ENCODE results near the gene TMEM245.
"Not testable (repeated sequence)": the region's sequence is repeated elsewhere in the genome, so short reads cannot be mapped to it uniquely, and the experiment has no call there.

Gene TMEM245

GRCh38 chr9:109132567-109133021, 12.8 kb upstream of the TMEM245 start:
- DNase-seq (ENCODE audit: low read depth): no peak

- no peak for DNase-seq (ENCODE audit: low read depth)
Observed at GRCh38 chr9:109129470-109130197, 9.9 kb upstream of the TMEM245 start.

GRCh38 chr9:109126671-109127070, 6.9 kb upstream of the TMEM245 start:
- DNase-seq (ENCODE audit: low read depth): not testable (repeated sequence)

GRCh38 chr9:109124121-109124520, 4.4 kb upstream of the TMEM245 start:
- no peak for DNase-seq (ENCODE audit: low read depth)

GRCh38 chr9:109122726-109123621, 3.2 kb upstream of the TMEM245 start:
- DNase-seq (ENCODE audit: low read depth): no peak

- no peak for DNase-seq (ENCODE audit: low read depth)
Observed at GRCh38 chr9:109121232-109121796, 1.6 kb upstream of the TMEM245 start.

GRCh38 chr9:109120204-109120789, 550 bp upstream of the TMEM245 start:
- no peak for DNase-seq (ENCODE audit: low read depth)

- no peak for DNase-seq (ENCODE audit: low read depth)
Observed at GRCh38 chr9:109118808-109119438, 824 bp downstream of the TMEM245 start.

GRCh38 chr9:109117856-109118807, 1.6 kb downstream of the TMEM245 start:
- DNase-seq (ENCODE audit: low read depth): no peak

GRCh38 chr9:109115931-109116526, 3.7 kb downstream of the TMEM245 start:
- no peak for DNase-seq (ENCODE audit: low read depth)

GRCh38 chr9:109114670-109115069, 5.1 kb downstream of the TMEM245 start:
- DNase-seq (ENCODE audit: low read depth): no peak

- no peak for DNase-seq (ENCODE audit: low read depth)
Observed at GRCh38 chr9:109113892-109114609, 5.7 kb downstream of the TMEM245 start.

- DNase-seq (ENCODE audit: low read depth): no peak
Observed at GRCh38 chr9:109113254-109113653, 6.5 kb downstream of the TMEM245 start.

GRCh38 chr9:109110329-109111021, 9.3 kb downstream of the TMEM245 start:
- no peak for DNase-seq (ENCODE audit: low read depth)

- DNase-seq (ENCODE audit: low read depth): no peak
Observed at GRCh38 chr9:109109967-109110328, 9.8 kb downstream of the TMEM245 start.

- no peak for DNase-seq (ENCODE audit: low read depth)
Observed at GRCh38 chr9:109108318-109108717, 11.4 kb downstream of the TMEM245 start.

GRCh38 chr9:109107402-109108240, 12.1 kb downstream of the TMEM245 start:
- DNase-seq (ENCODE audit: low read depth): no peak

GRCh38 chr9:109101810-109102209, 17.9 kb downstream of the TMEM245 start:
- no peak for DNase-seq (ENCODE audit: low read depth)
